HG03045 (cell line): ENCODE results near the gene ZNF540.
"Not testable (repeated sequence)": the region's sequence is repeated elsewhere in the genome, so short reads cannot be mapped to it uniquely, and the experiment has no call there.

Experiments
- ATAC-seq: cut with Tn5 transposase; IDR thresholded peaks from one replicate; pipeline ENCODE4 v1.9.1; 2021; ENCODE audit warnings: mild to moderate bottlenecking, moderate library complexity; ENCODE audit not compliant: unreplicated experiment

The ZNF540 gene

DNA sequence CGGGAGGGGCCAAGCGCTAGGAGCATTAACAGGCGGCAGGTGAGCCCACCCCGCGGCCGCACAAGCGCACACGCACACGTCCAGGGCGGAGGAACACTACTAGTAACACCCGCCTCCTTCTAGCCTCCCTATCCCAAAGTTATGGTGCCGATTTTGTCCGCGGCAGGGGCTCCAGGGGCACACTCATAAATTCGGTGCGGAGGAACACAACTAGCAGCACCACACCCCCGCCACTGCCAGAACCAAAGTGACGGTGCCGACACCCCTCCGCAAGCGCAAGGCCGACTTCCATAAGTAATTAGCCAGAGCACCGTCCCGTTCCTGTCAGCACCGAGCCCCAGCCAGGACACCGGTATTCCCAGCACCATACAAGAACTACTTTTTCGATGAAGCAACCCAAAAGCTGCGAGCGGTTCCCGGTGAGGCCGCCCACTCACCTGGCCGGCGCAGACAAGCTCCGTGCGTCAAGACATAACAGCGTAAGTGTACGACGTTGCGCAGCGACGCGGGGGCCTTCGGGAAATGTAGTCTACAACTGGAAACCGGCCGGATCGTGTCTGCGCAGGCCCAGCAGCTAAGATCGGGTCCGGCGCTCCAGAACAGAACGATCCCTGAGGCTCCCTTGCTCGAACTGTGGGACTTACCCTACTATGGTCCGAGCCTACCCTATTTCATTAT is at the start of gene ZNF540, which contains the start of gene ZNF571:
Gene ZNF540, plus strand, starts transcription at position 573 of the 678 bp plus-strand sequence. CDS start 3,572 bp downstream, outside the sequence.
Gene ZNF571, minus strand, starts transcription at position 489 of the 678 bp plus-strand sequence. CDS start 8,116 bp downstream, outside the sequence.
- peak; percentile 96 for ATAC-seq

DNA sequence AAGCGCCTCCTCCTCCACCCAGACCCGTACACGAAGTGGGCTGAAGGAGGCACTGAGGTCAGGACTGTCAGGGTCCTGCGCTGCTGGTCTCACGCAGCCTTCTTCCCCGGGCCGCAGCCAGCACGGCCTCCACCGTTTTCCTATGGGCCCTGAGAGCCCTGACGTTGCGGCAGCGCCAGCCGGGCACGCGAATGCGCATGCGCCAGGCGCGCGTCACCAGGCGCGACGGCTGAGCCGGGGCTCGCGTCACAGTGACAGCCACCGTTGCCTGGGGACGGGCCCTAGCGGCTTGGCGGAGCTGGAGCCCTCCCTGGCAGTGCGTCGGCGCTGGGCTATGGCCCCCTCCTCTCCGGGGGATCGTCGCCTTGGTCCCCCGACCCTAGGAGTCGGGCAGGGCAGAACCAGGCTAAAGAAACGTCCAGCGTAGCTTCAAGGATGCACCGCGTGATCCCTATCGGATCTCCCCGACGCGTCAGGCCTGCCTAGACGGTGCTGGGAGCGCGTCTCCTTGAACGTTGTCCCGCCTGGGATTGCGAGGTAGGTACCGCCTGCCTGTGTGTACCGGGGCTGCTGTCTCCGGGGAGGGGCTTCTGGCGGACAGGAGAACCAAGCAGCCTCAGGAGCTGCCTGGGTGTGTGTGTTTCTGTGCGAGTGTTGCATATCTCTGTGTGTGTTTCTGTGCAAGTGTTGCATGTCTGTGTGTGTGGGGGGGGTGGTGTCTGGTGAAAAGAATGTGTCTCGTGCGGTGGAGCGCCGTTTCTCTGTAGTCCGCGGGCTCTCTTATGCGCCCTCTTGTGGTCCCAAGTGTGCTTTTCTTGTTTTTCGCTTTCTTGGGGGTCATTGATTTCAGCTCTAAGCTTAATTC is 43.3 kb upstream of the ZNF540 start:
- no peak for ATAC-seq

DNA sequence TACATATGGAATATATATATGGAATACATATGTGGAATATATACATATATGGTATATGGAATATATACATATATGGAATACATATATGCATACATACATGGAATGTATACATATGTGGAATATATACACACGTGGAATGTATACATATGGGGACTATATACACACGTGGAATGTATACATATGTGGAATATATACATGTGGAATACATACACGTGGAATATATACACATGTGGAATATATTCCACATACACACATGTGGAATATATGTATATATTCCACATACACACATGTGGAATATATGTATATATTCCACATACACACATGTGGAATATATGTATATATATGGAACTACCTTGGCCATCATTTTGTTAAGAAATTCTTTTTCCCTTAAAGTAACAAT is 31.2 kb upstream of the ZNF540 start:
- ATAC-seq, result no peak

DNA sequence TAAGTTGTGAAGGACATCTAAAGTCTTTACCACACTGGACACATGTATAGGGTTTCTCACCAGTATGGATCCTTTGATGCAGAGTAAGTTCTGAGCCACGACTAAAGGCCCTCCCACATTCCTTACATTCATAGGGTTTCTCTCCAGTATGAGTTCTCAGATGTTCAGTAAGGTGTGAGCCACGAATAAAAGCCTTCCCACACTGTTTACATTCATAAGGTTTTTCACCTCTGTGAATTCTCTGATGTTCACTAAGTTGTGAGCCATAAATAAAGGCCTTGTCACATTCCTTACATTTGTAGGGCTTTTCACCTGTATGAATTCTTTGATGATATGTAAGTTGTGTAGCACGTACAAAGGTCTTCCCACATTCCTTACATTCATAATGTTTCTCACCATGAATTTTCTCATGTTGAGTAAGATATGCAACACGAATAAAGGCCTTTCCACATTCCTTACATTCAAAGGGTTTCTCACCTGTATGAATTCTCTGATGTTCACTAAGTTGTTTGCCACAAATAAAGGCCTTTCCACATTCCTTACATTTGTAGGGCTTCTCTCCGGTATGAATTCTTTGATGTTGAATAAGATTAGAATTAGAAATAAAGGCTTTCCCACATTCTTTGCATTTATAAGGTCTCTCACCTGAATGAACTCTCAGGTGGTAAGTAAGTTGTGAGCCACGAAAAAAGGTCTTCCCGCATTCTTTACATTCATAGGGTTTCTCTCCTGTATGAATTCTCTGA is 29.9 kb upstream of the ZNF540 start:
- ATAC-seq, result no peak

GRCh38 chr19:37565370-37565669 is 29.4 kb upstream of the ZNF540 start:
- ATAC-seq, result no peak

DNA sequence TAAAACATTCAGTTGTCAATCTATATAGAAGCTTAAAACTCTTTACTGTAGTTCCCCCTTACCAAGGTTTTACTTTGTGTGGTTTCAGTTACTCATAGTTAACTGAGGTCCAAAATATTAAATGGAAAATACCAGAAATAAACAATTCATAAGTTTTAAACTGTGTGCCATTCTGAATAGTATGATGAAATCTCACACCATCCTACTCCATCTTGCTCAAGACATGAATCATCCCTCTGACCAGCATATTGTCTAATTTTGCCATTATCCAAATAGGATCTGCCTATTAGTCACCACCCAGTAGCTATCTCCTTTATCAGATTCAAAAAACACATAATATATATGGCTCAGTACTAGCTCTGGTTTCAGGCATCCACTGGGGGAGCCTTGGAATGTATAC is 22.5 kb upstream of the ZNF540 start:
- no peak for ATAC-seq

DNA sequence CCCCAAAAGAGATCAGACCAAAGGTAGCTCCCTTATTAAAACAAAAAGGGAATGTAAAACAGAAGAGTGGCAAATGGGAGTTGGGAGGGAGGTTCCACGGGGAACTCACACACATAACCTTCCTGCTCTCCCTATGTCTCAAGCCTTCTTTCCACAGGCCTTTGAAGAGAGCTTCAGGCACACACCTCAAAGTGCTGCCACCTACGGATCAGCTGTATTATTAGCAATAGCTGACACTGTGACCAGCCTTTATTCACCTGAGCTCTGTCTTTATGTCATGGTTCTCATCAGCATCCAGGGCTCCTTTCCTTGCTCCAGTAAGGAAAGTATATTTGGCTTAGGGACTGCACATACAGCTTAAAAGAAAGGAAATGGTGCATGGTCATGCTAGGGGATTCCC is 11.3 kb upstream of the ZNF540 start:
- ATAC-seq, result no peak

GRCh38 chr19:37593996-37594303 is 726 bp upstream of the ZNF540 start:
- no peak for ATAC-seq

DNA sequence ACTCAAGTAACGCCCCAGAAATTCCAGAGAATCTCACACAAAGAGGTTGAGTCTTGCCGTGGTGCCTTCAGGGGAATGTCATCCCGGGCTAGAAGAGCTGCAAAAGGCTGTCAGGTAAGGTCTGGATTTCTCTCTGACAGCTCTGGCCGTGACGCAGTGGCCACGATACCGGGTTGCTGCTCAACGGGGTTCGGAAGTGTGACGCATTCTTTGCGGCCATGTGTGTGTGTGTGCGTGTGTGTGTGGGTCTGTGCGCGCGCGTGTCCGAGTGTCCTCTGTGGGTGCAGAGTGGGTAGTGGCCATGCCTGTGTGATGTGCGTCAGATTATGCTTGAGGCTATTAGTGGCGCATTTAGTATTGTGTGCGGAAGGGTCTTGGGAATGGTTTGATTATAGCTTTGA is 306 bp downstream of the ZNF540 start:
- ATAC-seq, result peak; percentile 30

- no peak for ATAC-seq
These were observed 40.7 kb downstream of the ZNF540 start for GRCh38 chr19:37635076-37636056.

DNA sequence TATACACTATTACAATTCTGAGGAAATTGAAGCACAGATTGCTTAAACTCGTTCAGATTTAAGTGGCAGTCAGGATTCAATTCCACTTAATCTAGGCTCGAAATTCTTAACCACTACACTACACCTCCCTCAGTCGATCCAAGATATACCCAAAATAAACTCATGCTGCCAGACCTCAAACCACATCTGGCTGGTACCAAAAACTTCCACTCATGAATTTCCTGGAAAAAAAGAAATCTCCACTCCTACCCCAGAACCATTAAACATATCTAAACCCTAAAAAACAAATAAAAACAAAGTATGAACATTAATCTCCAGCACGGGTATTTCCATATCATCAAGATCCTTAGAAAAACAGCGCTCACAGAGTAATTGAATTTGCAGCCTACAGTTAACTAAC is 59.4 kb downstream of the ZNF540 start:
- ATAC-seq, result no peak

- peak; percentile 45 for ATAC-seq
These were observed 60.1 kb downstream of the ZNF540 start for GRCh38 chr19:37654629-37655300.

GRCh38 chr19:37655301-37655688 is 60.6 kb downstream of the ZNF540 start, which contains the start of gene ZFP30:
TSS of gene ZFP30 (minus strand) at chr19:37655465. CDS start at chr19:37647822, 7,643 bp downstream.
- peak; percentile 83 for ATAC-seq

- ATAC-seq, result peak; percentile 58
These were observed 61.2 kb downstream of the ZNF540 start for GRCh38 chr19:37655689-37656371.

DNA sequence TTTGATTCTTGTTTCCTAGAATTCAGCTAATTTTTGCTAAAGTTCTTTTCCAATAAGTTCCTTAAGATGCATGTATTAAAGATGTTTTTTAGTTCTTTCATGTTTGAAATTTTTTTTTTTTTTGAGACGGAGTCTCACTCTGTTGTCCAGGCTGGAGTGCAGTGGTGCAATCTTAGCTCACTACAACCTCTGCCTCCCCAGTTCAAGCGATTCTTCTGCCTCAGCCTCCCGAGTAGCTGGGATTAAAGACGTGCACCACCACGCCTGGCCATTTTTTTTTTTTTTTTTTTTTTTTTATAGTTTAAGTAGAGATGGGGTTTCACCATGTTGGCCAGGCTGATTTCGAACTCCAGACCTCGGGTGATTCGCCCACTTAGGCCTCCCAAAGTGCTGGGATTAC is 62.5 kb downstream of the ZNF540 start:
- not testable (repeated sequence) for ATAC-seq
